HG03520 (cell line): ENCODE results near the gene VAPA.

Experiments
- ATAC-seq: cut with Tn5 transposase; IDR thresholded peaks from one replicate; pipeline ENCODE4 v1.9.1; 2021; ENCODE audit warnings: mild to moderate bottlenecking, moderate library complexity; ENCODE audit not compliant: unreplicated experiment

The VAPA gene

GRCh38 chr18:9994701-9995235 lies 81.0 kb downstream of the VAPA start:
- no peak for ATAC-seq

GRCh38 chr18:9995631-9996030 lies 81.8 kb downstream of the VAPA start:
- no peak for ATAC-seq

- no peak for ATAC-seq
Observed at GRCh38 chr18:9996094-9996493, 82.3 kb downstream of the VAPA start.

- ATAC-seq: no peak
Observed at GRCh38 chr18:9997711-9998110, 83.9 kb downstream of the VAPA start.

- no peak for ATAC-seq
Observed at GRCh38 chr18:9998330-9998729, 84.5 kb downstream of the VAPA start.

- no peak for ATAC-seq
Observed at GRCh38 chr18:10002280-10002679, 88.5 kb downstream of the VAPA start.

GRCh38 chr18:10003281-10003680 lies 89.5 kb downstream of the VAPA start:
- ATAC-seq: no peak

- ATAC-seq: no peak
Observed at GRCh38 chr18:10003866-10004265, 90.0 kb downstream of the VAPA start.

GRCh38 chr18:10006311-10006893 lies 92.6 kb downstream of the VAPA start:
- ATAC-seq: no peak

GRCh38 chr18:10008006-10008647 lies 94.3 kb downstream of the VAPA start:
- ATAC-seq: no peak
